Fibroblast of mammary gland (primary cell): ENCODE measurements around the gene FAM131B.

Experiments
- DNase-seq: peaks from one replicate; pipeline ENCODE4 v3.0.0-alpha.2; 2010; ENCODE audit warnings: low read depth
- H3K4me3 ChIP-seq: 2 replicates; pipeline ENCODE4 v1.5.1; 2011; ENCODE audit warnings: low read depth, mild to moderate bottlenecking, low read length, moderate library complexity; ENCODE audit not compliant: control insufficient read depth
- CTCF ChIP-seq: conservative IDR thresholded peaks from 2 replicates; pipeline ENCODE4 v1.5.1; 2011; ENCODE audit warnings: low read depth, low read length, inconsistent platforms; ENCODE audit not compliant: control insufficient read depth, insufficient read depth

Gene FAM131B

GRCh38 chr7:143361552-143362130 is 872 bp downstream of the FAM131B start:
- no peak for DNase-seq
- H3K4me3 ChIP-seq, result peak overlapping the region; percentile 46
- TF ChIP-seq CTCF, result no peak

GRCh38 chr7:143360788-143361551 is 1.5 kb downstream of the FAM131B start:
- no peak for TF ChIP-seq CTCF
- no peak for DNase-seq

GRCh38 chr7:143359771-143360353 is 2.7 kb downstream of the FAM131B start:
- TF ChIP-seq CTCF, result no peak
- no peak for DNase-seq
- H3K4me3 ChIP-seq, result no peak overlapping the region

More at GRCh38 chr7:143360788-143361551, 1.5 kb downstream of the FAM131B start:
- no peak overlapping the region for H3K4me3 ChIP-seq

- DNase-seq, result no peak
- no peak for TF ChIP-seq CTCF
Measured at GRCh38 chr7:143358626-143359025, 3.9 kb downstream of the FAM131B start.

GRCh38 chr7:143356414-143357050 is 6.0 kb downstream of the FAM131B start:
- TF ChIP-seq CTCF, result no peak
- no peak for DNase-seq
- no peak overlapping the region for H3K4me3 ChIP-seq

More at GRCh38 chr7:143358626-143359025, 3.9 kb downstream of the FAM131B start:
- no peak overlapping the region for H3K4me3 ChIP-seq

- DNase-seq, result no peak
- no peak overlapping the region for H3K4me3 ChIP-seq
- TF ChIP-seq CTCF, result no peak
Measured at GRCh38 chr7:143355450-143356385, 6.8 kb downstream of the FAM131B start.
